Loucy (cell line): ENCODE measurements around the gene LIPC.

ENCODE experiments used
- H2AFZ ChIP-seq: fragments of 200-600 bp; sonication (generic); 2 replicates; pipeline ENCODE4 v1.6.0; 2016; ENCODE audit warnings: antibody characterized with exemption, mild to moderate bottlenecking, low read length, moderate library complexity
- H3F3A ChIP-seq: fragments of 200-600 bp; 2 replicates; pipeline ENCODE4 v1.6.0; 2016; ENCODE audit warnings: antibody characterized with exemption, low read depth, mild to moderate bottlenecking
- H3K27me3 ChIP-seq: fragments of 200-600 bp; sonication (generic); 2 replicates; pipeline ENCODE4 v1.6.1; 2014; ENCODE audit warnings: low read length, mild to moderate bottlenecking; ENCODE audit not compliant: insufficient read depth, poor library complexity, severe bottlenecking
- H3K36me3 ChIP-seq: fragments of 200-600 bp; sonication (generic); 2 replicates; pipeline ENCODE4 v1.6.1; 2016; ENCODE audit warnings: low read length; ENCODE audit not compliant: insufficient read depth
- H3K4me1 ChIP-seq: fragments of 200-600 bp; sonication (generic); 2 replicates; pipeline ENCODE4 v1.5.1; 2014; ENCODE audit warnings: low read length, mild to moderate bottlenecking; ENCODE audit not compliant: insufficient read depth, poor library complexity, severe bottlenecking
- H3K4me2 ChIP-seq: fragments of 200-600 bp; sonication (generic); 2 replicates; pipeline ENCODE4 v1.6.0; 2014; ENCODE audit warnings: antibody characterized with exemption, low read length, low read depth, mild to moderate bottlenecking; ENCODE audit not compliant: poor library complexity, severe bottlenecking
- H3K4me3 ChIP-seq: fragments of 200-600 bp; sonication (generic); 2 replicates; pipeline ENCODE4 v1.5.1; 2014; ENCODE audit warnings: low read length, mild to moderate bottlenecking, mixed read lengths; ENCODE audit not compliant: poor library complexity, severe bottlenecking
- H3K79me2 ChIP-seq: fragments of 200-600 bp; sonication (generic); 2 replicates; pipeline ENCODE4 v1.6.1; 2014; ENCODE audit warnings: low read length; ENCODE audit not compliant: insufficient read depth
- H3K9ac ChIP-seq: fragments of 200-600 bp; sonication (generic); 2 replicates; pipeline ENCODE4 v1.6.0; 2014; ENCODE audit warnings: mild to moderate bottlenecking, low read depth, low read length, moderate library complexity; ENCODE audit not compliant: poor library complexity, severe bottlenecking
- H3K9me2 ChIP-seq: fragments of 200-600 bp; sonication (generic); replicated peaks from 2 replicates; pipeline ENCODE4 v1.6.1; 2016; ENCODE audit warnings: low read depth, low read length, mixed read lengths
- H3K9me3 ChIP-seq: fragments of 200-600 bp; sonication (generic); 2 replicates; pipeline ENCODE4 v1.6.1; 2014; ENCODE audit warnings: mild to moderate bottlenecking, antibody characterized with exemption, low read length, low read depth; ENCODE audit not compliant: insufficient read depth
- H4K20me1 ChIP-seq: fragments of 200-600 bp; sonication (generic); 2 replicates; pipeline ENCODE4 v1.6.0; 2014; ENCODE audit warnings: antibody characterized with exemption, low read length, mild to moderate bottlenecking; ENCODE audit not compliant: insufficient read depth, poor library complexity, severe bottlenecking
- EZH2phosphoT487 ChIP-seq: fragments of 200-600 bp; IDR thresholded peaks from 2 replicates; pipeline ENCODE4 v1.6.1; 2018; ENCODE audit warnings: antibody characterized with exemption, mild to moderate bottlenecking, moderate library complexity, borderline replicate concordance
- TF ChIP-seq, protein P1 (sequence below): fragments of 200-600 bp; sonication (generic); conservative IDR thresholded peaks from 2 replicates; pipeline ENCODE4 v1.5.1; 2014; ENCODE audit warnings: mild to moderate bottlenecking, antibody characterized with exemption, low read length

Gene LIPC

DNA sequence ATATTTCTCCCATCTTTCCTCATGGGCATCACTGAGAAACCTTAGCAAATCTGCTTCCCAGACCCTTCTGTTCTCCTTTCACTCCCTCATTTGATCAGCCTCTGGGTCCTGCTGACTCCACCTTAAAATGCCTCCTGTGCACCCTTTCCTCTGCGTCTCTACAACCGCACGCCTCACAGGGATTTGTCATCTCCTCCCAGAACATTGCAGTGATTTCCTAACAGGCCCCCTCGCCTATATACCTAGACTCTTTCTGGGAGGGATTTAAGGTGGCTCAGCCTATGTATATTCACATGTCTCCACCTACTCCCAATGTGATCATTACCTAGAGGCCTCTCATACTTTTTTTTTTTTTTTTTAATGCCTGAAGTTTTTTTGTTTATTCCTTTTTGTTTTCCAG, 69.2 kb downstream of the LIPC start:
- no peak overlapping the region for H2AFZ ChIP-seq
- H3K9ac ChIP-seq: no peak overlapping the region
- H3F3A ChIP-seq: no peaks in the 10 kb centered on the region
- no peaks in the 10 kb centered on the region for H3K79me2 ChIP-seq
- no peaks in the 10 kb centered on the region for H4K20me1 ChIP-seq
- H3K4me1 ChIP-seq: peaks cover 9% of the 10 kb centered on the region
- no peak overlapping the region for H3K4me3 ChIP-seq
- no peaks in the 10 kb centered on the region for H3K9me2 ChIP-seq
- no peak overlapping the region for H3K4me2 ChIP-seq
- no peak for TF ChIP-seq EZH2phosphoT487
- TF ChIP-seq, protein P1, sequence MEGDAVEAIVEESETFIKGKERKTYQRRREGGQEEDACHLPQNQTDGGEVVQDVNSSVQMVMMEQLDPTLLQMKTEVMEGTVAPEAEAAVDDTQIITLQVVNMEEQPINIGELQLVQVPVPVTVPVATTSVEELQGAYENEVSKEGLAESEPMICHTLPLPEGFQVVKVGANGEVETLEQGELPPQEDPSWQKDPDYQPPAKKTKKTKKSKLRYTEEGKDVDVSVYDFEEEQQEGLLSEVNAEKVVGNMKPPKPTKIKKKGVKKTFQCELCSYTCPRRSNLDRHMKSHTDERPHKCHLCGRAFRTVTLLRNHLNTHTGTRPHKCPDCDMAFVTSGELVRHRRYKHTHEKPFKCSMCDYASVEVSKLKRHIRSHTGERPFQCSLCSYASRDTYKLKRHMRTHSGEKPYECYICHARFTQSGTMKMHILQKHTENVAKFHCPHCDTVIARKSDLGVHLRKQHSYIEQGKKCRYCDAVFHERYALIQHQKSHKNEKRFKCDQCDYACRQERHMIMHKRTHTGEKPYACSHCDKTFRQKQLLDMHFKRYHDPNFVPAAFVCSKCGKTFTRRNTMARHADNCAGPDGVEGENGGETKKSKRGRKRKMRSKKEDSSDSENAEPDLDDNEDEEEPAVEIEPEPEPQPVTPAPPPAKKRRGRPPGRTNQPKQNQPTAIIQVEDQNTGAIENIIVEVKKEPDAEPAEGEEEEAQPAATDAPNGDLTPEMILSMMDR: no peak
- H3K27me3 ChIP-seq: no peaks in the 10 kb centered on the region
- H3K36me3 ChIP-seq: no peaks in the 10 kb centered on the region
- no peaks in the 10 kb centered on the region for H3K9me3 ChIP-seq

DNA sequence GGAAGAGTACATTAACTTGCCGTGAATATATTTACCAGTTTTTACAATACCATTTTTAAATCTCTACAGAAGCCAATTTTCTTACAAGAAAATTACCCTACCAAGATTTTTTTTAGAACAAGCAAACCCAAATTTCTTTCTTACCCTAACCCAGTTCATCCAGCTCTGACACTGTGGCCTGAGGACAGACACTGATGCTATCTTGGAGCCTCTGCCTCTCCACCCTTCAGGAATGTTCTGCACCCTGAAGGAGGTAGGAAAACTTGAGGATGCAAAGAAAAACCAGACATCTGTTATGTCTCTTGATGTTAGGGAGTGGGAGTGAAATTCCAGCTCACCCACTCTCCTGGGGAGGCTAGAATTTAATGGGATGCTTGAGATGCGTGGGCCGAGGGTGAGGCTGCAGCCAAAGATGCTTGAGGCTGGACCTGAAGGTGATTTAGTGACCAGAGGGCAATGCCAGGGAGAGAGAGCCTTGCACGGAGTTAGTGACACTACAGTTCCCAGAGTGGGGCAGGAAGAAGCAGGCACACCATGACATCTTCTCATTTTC, 69.9 kb downstream of the LIPC start:
- Histone ChIP-seq H3K79me2 (no peaks in the 10 kb centered on the region), H3K9me3 (no peaks in the 10 kb centered on the region), H3K4me3 (no peak overlapping the region), H3F3A (no peaks in the 10 kb centered on the region), H3K27me3 (no peaks in the 10 kb centered on the region), H3K9ac (no peak overlapping the region), H3K36me3 (no peaks in the 10 kb centered on the region), H2AFZ (no peak overlapping the region), H3K4me2 (no peak overlapping the region), H4K20me1 (no peaks in the 10 kb centered on the region), H3K9me2 (no peaks in the 10 kb centered on the region), H3K4me1 (peaks cover 6% of the 10 kb centered on the region)
- TF ChIP-seq EZH2phosphoT487: no peak
- TF ChIP-seq, protein P1: no peak

DNA sequence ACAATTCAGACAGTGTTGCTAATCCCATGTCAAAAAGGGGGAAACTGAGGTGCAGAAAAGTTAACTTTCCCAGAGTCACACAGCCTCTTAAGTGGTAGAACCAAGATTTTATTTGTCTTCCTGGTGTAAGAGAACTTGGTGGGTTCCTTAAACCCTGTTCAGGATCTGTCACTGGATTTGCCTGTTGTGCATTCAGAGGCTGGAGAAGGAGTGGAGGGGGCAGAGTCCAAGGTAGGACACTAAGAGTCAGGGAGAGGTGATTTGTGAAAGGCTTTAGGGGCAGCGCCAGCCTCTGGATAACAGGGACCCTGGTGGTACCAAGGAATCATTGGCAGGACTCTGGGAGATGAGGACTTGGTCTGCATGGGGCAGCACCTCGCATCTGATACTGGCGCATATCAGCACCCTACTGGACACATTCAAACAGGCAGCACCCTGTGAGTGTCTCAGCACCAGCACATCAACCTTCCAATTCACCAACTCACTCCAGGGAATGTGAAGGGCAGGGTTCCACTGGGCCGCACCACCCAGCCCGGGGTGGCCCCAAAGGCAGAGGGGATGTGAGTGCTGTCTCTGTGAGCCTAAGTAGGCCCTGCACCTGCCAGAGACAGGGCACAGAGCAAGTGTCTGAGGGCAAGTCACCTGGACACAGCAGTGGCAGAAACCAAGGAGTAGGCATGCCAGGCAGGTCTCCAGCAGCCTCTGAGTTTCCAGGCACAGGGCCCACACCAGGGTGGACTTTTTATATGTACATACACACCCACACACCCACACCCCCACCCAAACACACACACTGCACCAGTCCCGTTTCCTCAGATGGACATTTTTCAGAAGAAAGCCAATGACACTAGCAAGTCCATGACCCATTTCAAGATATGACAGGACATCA, 71.6 kb downstream of the LIPC start:
- no peak overlapping the region for H3K9ac ChIP-seq
- no peaks in the 10 kb centered on the region for H3K27me3 ChIP-seq
- no peak overlapping the region for H2AFZ ChIP-seq
- H3K36me3 ChIP-seq: no peaks in the 10 kb centered on the region
- no peak for TF ChIP-seq EZH2phosphoT487
- TF ChIP-seq, protein P1: no peak
- peaks cover 6% of the 10 kb centered on the region for H3K4me1 ChIP-seq
- no peaks in the 10 kb centered on the region for H3K9me2 ChIP-seq
- no peaks in the 10 kb centered on the region for H3K79me2 ChIP-seq
- no peak overlapping the region for H3K4me2 ChIP-seq
- H3F3A ChIP-seq: no peaks in the 10 kb centered on the region
- H3K4me3 ChIP-seq: no peak overlapping the region
- no peaks in the 10 kb centered on the region for H3K9me3 ChIP-seq
- H4K20me1 ChIP-seq: no peaks in the 10 kb centered on the region
